Effector memory CD4-positive, alpha-beta T cell (primary cell): ENCODE results near the gene CACNA1E.

Experiments used
- DNase-seq, 3 donors: peaks; one replicate each; pipeline ENCODE4 v3.0.0-alpha.2; 2020
- H3K27ac ChIP-seq: 2 replicates; pipeline ENCODE4 v1.7.0; 2013; ENCODE audit warnings: mild to moderate bottlenecking, low read length, moderate library complexity; ENCODE audit not compliant: insufficient read depth, poor library complexity, severe bottlenecking
- H3K27me3 ChIP-seq: replicated peaks from 2 replicates; pipeline ENCODE4 v1.7.0; 2013; ENCODE audit warnings: mild to moderate bottlenecking, low read length; ENCODE audit not compliant: insufficient read depth, control insufficient read depth, poor library complexity, severe bottlenecking
- H3K36me3 ChIP-seq: 2 replicates; pipeline ENCODE4 v1.7.0; 2013; ENCODE audit warnings: mild to moderate bottlenecking, low read length, moderate library complexity; ENCODE audit not compliant: control insufficient read depth, insufficient read depth
- H3K4me1 ChIP-seq: 2 replicates; pipeline ENCODE4 v1.7.0; 2013; ENCODE audit warnings: low read length, mild to moderate bottlenecking; ENCODE audit not compliant: control insufficient read depth, insufficient read depth, poor library complexity, severe bottlenecking
- H3K4me3 ChIP-seq: 2 replicates; pipeline ENCODE4 v1.7.0; 2013; ENCODE audit warnings: low read length, low read depth, mild to moderate bottlenecking; ENCODE audit not compliant: insufficient read depth, poor library complexity, severe bottlenecking
- H3K9me3 ChIP-seq: 2 replicates; pipeline ENCODE4 v1.7.0; 2013; ENCODE audit warnings: mild to moderate bottlenecking, low read length, moderate library complexity; ENCODE audit not compliant: control insufficient read depth

CACNA1E gene

DNA sequence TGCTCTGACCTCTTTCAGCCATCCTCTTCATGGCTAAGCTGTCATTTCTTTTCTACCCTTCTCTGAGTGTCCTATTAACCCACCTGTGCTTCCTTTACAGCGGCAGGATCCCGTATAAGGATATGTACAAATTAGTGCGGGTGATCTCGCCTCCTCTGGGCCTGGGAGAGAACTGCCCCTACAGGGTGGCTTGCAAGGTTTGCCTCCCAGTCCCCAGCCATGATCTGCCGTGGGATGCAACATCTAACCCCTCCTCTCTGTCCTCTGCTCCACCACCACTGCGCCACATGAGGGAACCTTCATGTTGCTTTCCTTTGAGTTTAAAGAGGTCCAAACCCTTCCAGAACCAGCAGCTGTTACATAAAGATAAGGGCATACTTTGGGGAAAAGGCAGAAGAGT is 296.0 kb downstream of the CACNA1E start:
- Histone ChIP-seq H3K4me1 (no peaks in the 10 kb centered on the region), H3K4me3 (no peak overlapping the region), H3K27me3 (peaks cover 2% of the 10 kb centered on the region), H3K36me3 (no peaks in the 10 kb centered on the region), H3K9me3 (no peaks in the 10 kb centered on the region), H3K27ac (no peak overlapping the region)
- no peak for DNase-seq

DNA sequence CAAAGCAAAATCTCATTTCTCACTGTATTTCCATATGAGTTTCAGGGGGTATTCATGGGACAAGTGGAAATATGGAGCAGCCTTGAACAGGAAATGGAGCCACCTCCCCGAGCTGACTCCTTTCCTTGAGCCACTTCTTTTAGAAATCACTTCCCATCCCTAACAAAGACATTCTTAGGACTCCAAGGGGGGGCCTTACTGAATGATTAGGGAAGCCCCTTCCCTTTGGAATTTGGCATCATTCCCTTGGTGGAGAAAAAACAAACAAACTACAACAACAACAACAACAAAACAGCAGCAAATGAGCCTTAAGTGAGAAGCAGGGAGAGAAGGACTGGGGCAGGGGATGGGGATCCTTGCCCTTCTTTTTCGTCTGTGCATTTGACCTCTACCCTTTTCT is 299.9 kb downstream of the CACNA1E start:
- peaks cover 2% of the 10 kb centered on the region for H3K27me3 ChIP-seq
- H3K36me3 ChIP-seq, result no peaks in the 10 kb centered on the region
- H3K4me3 ChIP-seq, result no peak overlapping the region
- no peak overlapping the region for H3K27ac ChIP-seq
- H3K4me1 ChIP-seq, result no peaks in the 10 kb centered on the region
- no peaks in the 10 kb centered on the region for H3K9me3 ChIP-seq
- no peak for DNase-seq

DNA sequence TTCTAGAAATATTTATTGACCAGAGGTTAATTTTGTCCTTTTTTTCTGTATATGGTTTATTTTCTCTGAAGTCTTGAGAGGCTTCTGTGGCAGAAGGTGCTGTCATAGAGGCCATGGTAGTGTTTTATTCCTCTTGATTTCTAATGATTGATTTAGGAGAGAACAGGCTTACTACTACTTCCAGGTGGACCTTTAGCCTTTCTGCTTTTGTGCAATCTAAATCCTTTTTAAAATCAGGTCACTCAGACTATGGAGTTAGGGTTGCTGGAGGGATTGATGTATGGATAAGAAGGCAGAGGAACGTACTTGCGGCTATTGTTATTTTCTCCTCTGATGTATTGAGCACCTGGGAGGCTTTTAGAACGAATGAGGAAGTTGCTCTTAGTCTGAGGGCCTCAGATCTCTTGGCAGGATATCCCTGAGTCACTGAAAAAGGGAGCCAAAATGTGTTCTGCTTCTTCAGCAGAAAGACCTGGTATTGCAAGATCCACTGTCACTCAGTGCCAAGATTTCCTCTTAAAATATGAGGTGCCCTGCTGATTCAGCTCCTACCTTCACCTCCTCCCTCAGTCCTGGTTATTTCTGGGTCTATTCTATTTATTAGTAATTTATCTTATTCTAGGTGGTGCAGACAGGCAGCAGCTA is 300.8 kb downstream of the CACNA1E start:
- H3K27ac ChIP-seq, result no peak overlapping the region
- no peak for DNase-seq
- H3K27me3 ChIP-seq, result no peaks in the 10 kb centered on the region
- H3K9me3 ChIP-seq, result no peaks in the 10 kb centered on the region
- no peak overlapping the region for H3K4me3 ChIP-seq
- no peaks in the 10 kb centered on the region for H3K4me1 ChIP-seq
- H3K36me3 ChIP-seq, result no peaks in the 10 kb centered on the region

GRCh38 chr1:181789395-181789794 is 306.1 kb downstream of the CACNA1E start:
- no peak for DNase-seq
- H3K27ac ChIP-seq, result no peak overlapping the region
- no peaks in the 10 kb centered on the region for H3K4me1 ChIP-seq
- H3K27me3 ChIP-seq, result no peaks in the 10 kb centered on the region
- H3K36me3 ChIP-seq, result no peaks in the 10 kb centered on the region
- H3K4me3 ChIP-seq, result no peak overlapping the region
- no peaks in the 10 kb centered on the region for H3K9me3 ChIP-seq

- H3K4me1 ChIP-seq, result no peaks in the 10 kb centered on the region
- no peaks in the 10 kb centered on the region for H3K9me3 ChIP-seq
- H3K4me3 ChIP-seq, result no peak overlapping the region
- H3K27me3 ChIP-seq, result no peaks in the 10 kb centered on the region
- DNase-seq, result no peak
- H3K27ac ChIP-seq, result no peak overlapping the region
- H3K36me3 ChIP-seq, result no peaks in the 10 kb centered on the region
Observed at GRCh38 chr1:181791721-181792120, 308.4 kb downstream of the CACNA1E start.

GRCh38 chr1:181793831-181794230 is 310.5 kb downstream of the CACNA1E start:
- Histone ChIP-seq H3K4me1 (no peaks in the 10 kb centered on the region), H3K9me3 (no peaks in the 10 kb centered on the region), H3K27me3 (no peaks in the 10 kb centered on the region), H3K27ac (no peak overlapping the region), H3K36me3 (no peaks in the 10 kb centered on the region), H3K4me3 (no peak overlapping the region)
- no peak for DNase-seq

DNA sequence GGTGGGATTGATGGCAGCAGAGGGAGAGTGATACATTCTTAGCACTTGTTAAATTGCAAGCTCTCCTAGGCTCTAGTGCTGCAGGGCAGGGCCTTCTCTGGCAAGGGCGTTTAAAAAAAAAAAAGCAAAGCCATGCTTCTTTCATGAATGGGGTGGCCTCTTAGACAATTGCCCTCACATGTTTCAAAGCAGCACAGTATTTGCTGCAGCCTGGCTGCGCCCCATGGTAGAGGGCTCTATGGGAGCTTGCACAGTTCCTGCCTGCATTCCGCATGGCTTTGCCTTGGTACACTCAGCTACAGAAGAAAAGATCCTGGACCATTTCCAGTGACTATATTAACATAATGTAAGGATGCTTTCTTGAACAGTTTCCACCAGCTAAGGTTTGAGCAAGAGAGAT is 311.0 kb downstream of the CACNA1E start:
- Histone ChIP-seq H3K27ac (no peak overlapping the region), H3K4me1 (no peaks in the 10 kb centered on the region), H3K4me3 (no peak overlapping the region), H3K27me3 (no peaks in the 10 kb centered on the region), H3K36me3 (no peaks in the 10 kb centered on the region), H3K9me3 (no peaks in the 10 kb centered on the region)
- DNase-seq, result no peak

DNA sequence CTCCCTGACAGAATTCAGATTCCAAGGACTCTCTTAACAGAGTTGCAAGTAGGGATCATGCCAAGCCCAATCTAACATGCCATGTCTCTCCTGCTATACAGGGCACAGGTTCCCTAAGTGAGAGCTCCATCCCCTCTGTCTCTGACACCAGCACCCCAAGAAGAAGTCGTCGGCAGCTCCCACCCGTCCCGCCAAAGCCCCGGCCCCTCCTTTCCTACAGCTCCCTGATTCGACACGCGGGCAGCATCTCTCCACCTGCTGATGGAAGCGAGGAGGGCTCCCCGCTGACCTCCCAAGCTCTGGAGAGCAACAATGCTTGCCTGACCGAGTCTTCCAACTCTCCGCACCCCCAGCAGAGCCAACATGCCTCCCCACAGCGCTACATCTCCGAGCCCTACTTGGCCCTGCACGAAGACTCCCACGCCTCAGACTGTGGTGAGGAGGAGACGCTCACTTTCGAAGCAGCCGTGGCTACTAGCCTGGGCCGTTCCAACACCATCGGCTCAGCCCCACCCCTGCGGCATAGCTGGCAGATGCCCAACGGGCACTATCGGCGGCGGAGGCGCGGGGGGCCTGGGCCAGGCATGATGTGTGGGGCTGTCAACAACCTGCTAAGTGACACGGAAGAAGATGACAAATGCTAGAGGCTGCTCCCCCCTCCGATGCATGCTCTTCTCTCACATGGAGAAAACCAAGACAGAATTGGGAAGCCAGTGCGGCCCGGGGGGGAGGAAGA is 315.0 kb downstream of the CACNA1E start:
- Histone ChIP-seq H3K9me3 (no peaks in the 10 kb centered on the region), H3K4me1 (no peaks in the 10 kb centered on the region), H3K27me3 (no peaks in the 10 kb centered on the region), H3K36me3 (no peaks in the 10 kb centered on the region), H3K4me3 (no peak overlapping the region), H3K27ac (no peak overlapping the region)
- no peak for DNase-seq

DNA sequence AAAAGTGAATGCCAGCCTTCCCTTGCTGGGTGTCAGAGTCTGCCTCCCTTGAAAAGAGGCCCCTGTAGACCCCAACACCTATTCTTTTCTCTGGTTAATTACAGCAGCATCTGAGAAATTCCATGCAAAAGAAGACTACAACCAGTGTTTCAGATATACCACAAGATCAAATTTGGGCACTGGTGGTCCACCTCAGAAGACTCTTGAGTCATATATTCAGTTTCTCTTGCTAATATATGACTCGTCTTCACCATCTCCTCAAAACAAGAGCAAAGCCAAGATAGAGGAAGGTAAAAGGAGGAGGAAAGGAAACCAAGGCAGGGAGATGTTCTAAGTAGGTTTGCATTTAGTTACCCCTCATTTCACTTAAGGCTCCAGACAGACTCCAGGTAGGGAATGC is 318.3 kb downstream of the CACNA1E start:
- Histone ChIP-seq H3K27me3 (peaks cover 2% of the 10 kb centered on the region), H3K9me3 (no peaks in the 10 kb centered on the region), H3K4me1 (no peaks in the 10 kb centered on the region), H3K4me3 (no peak overlapping the region), H3K27ac (no peak overlapping the region), H3K36me3 (no peaks in the 10 kb centered on the region)
- DNase-seq, result no peak

DNA sequence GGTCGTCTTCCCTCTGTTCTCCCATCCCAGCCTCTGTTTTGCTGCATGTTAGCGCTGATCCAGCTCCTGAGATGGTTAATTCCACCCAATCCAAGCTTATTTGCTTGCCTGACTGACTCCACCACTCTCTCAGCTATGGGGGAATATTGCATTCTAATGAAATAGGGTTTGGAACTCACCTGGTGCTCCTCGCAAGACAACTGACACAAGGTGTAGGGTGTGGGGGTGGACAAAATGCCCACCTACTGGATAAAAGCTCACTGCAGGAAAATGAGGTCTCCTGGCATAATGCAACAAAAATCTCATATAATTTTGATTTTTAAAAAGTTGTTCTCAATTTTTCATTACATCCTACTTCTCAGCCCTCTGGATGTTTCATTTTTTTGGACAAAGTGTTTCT is 319.1 kb downstream of the CACNA1E start:
- Histone ChIP-seq H3K27me3 (peaks cover 2% of the 10 kb centered on the region), H3K4me1 (no peaks in the 10 kb centered on the region), H3K27ac (no peak overlapping the region), H3K4me3 (no peak overlapping the region), H3K9me3 (no peaks in the 10 kb centered on the region), H3K36me3 (no peaks in the 10 kb centered on the region)
- no peak for DNase-seq
